Endothelial cell of hepatic sinusoid (primary cell): ENCODE results near the gene SMARCB1.

Experiments
- in situ Hi-C: cut with HindIII; loops from 2 replicates; pipeline ENCODE4 v1.10.0; 2017; ENCODE audit warnings: low sequenced_read_pairs

Gene SMARCB1

DNA sequence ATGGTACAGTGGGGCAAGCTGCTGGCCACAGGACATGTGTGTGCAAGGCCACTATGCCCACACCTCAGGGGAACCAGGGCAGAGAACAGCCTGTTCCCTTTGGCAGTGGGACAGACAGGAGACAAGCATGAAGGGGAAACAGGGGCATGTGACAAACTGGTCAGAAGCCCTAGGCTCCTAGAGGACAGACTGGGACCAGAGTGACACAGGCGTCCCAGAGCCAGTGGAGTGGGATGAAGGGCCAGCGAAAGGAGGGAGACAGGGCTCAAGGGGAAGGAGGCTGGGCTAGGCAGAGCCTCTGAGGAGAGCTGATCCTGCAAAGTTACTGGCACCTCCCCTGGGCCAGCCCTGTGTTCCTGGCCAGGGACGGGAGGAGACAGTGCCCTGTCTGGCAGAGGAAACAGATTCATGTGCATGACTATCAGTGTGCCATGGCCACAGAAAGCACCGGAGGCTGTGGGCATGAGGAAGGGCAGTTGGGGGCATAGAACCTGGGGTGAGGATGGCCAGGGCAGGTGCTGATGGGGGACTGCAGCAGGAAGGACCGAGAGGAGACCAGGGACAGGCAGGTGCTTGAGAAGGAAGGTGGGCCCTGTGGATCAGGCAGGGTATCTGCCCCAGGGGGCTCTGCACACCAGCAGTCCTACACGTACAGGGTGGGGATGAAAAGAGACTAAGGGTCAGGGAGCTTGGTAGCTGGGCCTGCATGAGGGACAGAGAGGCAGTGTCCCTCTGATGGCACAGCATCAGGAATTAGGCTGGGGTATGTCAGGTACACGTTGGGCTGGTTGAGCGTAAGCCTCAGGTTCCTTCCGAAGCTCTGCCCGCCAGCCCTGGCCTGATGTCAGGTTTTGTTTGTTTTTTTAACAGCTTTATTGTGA, 42.3 kb downstream of the SMARCB1 start:
- in situ Hi-C loops, result no loop called here

DNA sequence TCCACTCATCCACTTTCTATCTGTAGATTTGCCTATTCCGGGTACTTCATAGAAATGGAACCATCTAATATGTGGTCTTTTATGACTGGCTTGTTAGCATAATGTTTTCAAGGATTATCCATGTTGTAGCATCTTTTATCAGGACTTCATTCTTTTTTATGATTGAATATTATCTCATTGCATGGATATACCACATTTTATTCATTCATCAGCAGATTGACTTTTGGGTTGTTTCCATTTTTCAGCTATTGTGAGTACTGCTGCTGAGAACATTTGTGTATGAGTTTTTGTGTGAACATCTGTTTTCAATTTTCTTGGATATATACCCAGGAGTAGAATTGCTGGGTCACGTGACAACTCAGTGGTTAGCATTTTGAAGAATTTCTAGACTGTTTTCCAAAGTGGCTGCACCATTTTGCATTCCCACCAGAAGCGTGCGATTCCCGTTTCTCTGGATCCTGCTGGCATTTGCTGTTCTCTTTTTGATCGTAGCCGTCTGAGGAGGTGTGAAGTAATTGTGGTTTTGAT, 43.1 kb downstream of the SMARCB1 start:
- in situ Hi-C loops, result no loop called here

DNA sequence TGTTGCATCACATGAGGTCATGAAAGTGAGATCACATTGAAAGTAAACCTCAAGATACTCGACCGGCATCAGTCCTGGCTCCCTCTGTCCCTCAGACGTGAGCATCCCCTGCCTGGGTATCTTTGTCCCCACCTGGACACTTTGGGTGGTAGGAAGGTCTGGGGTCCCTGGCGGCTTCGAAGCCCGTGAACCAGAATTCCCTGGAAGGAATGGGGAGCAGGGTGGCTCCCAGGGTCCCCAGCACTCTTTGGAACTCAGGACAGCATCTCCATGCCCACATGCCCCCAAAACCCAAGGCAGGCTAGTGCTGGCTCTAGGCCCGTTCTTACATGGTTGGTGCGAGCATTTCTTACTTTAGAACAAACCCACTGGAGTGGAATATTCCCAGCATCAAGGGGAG, 44.5 kb downstream of the SMARCB1 start:
- in situ Hi-C loops, result no loop called here

DNA sequence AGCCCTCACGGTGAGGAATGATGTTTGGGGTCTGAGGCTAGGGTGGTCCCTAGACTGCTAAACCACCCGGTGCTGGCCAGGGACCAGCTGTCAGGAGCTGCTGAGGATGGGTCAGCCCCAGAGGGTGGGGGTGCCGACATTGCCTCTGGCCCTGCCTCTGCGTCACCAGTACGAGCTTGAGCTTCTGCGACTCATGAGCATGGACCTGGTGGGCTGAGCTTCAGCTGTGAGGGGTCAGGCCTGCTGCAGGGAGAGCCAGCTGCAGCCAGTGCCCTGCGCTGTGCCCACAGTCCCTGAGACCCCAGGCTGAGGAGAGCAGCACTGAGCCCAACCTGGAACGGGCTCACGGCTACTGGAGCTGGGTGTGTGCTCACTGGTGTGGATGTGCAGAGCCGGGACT, 45.0 kb downstream of the SMARCB1 start:
- in situ Hi-C loops, result no loop called here

DNA sequence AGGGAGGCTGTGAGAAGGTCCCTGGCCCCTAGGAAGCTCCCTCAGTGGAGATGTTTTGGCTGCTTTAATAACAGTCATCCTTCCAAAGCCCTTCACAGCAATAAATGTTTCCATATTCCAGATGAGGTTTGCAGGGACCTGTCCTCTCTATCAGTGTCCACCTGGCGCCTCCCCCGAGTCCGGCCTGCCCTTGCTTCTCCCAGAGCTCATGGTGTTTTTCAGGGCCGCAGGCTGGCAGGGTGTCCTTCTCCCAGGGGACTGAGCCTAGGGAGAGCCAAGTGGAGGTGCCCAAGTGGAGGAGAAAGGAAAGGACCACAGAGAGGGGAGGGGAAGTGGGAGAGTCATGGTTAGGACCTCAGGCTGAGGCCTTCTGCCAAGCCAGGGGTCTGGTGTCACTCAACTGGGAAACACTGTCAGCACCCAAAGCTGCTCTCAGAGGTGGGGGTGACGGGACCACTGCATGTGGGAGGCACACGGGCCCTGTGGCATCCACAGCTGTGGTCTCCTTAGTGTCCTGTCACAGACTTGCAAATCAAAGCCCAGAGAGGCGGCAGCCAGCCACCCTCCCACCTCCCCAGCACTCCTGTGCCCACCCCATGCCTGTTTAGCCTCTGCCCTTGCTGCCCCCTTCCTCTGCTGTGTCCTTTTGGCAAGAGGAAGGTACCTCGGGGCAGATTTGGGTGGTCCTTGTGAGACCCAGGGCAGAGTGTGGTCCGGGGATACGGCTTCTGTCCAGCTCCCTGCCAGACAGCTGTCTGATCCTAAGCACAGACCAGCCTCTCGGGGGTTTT, 45.7 kb downstream of the SMARCB1 start:
- in situ Hi-C loops, result no loop called here

DNA sequence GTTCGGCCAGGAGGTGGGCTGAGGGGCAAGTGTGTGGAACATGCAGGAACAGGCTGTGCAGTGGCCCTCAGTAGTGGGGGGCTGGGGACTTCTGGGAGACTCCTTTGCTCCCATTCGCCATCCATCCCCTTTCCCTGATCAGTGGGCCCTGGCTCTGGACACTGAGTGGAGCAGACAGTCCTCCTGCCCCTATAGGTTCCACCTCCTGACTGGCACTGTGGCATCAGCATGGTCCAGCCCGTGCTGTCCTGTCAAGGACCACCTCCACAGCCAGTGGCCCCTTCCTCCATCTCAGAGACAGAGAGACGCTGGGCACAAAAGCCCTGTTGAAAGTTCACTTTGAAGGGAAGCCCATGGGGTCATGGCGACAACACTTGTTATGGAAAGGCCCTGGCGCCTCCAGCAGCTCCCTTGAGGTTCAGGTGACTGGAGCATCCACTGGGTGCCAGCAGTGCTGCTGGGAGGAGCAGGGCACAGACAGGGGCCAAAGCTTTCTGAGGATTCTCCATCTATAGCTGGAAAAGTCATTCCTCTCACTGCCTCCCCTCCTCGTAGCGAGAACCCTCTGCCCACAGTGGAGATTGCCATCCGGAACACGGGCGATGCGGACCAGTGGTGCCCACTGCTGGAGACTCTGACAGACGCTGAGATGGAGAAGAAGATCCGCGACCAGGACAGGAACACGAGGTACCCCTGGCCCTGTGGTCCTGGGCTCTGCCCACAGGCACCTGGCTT, 46.4 kb downstream of the SMARCB1 start:
- in situ Hi-C loops, result no loop called here

DNA sequence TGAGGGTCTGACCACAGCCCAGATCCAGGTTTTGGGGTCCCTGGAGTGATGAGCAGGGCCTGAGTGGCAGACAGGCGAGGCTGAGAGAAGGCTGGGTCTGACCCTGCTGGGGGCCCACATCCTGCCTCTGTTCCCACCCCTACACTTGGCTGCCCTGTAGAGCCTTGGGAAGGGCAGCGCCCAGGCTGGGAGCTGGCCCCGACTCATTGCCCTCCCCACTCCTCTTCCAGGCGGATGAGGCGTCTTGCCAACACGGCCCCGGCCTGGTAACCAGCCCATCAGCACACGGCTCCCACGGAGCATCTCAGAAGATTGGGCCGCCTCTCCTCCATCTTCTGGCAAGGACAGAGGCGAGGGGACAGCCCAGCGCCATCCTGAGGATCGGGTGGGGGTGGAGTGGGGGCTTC, 47.1 kb downstream of the SMARCB1 start:
- in situ Hi-C loops, result no loop called here

DNA sequence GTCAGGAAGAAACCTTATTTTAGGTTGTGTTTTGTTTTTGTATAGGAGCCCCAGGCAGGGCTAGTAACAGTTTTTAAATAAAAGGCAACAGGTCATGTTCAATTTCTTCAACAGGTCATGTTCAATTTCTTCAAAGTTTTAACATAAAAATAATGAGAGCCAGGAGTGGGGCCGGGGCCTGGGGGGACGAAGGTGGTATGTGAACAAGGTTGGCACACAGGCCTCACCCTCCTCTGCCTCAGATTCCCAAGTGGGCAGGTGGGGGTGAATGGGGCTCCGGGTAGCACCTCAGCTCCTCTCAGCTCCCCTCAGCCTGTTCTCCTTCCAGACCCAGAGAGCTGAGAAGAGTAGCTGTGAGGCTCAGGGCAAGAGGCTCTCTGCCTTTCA, 47.6 kb downstream of the SMARCB1 start:
- in situ Hi-C loops, result no loop called here

DNA sequence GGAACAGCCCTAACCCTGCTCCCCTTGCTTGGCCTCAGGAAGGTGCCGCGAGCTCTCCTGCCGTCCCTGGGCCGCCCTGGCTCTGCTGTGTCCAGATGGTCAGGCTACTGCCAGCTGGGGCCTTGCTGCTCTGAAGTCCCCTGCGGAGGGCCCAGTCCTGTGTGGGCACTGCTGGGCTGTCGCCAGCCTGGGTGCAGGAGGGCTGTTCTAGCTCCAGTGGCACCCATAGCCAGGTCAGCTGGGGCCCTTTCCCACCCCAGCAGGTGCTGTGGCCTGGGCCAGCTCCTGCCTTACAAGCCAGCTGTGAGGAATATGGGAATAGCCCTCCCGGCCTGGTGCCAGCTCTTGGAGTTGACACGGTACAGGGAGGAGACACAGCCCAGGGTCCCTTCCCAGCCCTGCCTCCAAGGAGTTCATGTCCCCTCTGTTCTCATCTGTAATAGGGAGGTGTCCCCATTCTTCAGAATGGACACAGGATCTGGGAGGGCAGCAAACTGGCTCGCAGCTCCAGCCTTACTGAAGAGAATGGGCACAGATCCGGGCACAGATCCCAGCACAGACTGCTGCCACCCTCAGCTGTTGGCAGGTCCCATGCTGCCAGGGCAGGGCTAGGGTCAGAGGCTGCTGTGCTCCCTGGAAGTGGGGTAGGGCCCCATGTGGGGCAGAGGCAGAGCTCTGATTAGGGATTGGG, 48.2 kb downstream of the SMARCB1 start:
- in situ Hi-C loops, result loop anchor here (5.0 kb wide), 1 partner anchor 73 kb away; the partner anchor contains the start of gene C22orf15

DNA sequence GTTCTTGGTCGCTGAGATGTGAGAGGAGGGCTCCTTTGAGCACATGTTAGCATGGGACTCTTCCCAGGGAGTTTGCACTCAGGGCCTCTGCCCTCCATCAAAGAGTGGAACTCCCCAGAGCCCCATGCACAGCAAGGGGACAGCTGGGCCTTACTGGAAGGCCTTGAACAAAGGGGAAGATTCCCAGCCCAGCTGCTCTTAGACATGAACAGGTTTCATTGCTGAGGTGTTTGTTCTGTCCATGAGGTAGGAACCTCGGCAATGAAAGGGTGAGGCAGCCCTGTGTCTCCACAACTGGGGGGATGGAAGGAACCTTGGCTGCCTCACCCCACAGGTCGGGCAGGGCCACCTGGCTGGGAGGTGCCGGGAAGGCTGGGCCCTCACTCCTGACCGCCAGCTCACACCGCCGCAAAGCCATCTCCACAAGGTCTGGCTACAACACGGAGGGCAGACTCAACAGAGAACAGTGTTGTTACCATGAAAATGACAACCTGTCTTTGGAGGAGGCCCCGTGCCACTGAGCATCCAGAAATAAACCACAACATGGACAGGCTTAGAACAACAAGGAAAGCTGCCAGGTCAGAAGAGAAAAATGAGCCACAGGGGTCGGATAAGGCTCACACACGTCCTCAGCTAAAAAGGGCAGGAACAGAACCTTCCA, 48.8 kb downstream of the SMARCB1 start:
- in situ Hi-C loops, result loop anchor here (5.0 kb wide), 1 partner anchor 73 kb away; the partner anchor contains the start of gene C22orf15

DNA sequence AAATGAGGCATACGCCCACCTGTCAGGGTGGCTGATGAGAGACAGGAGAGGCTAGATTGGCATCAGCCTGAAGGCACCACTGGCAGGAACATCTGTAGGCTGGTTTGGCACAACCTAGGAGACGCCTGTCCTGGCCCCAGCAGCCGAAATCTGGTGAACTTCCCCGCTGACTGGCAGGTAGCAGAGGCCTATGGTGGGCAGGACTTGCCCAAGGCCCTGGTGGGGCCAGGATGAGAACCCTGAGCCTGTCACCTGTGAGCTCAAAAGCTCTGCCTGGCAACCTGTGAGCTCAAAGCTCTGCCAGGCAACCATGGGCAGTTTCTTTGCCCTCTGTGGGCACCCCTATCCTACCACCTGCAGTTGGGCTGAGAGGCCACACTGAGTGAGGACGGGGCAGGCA, 49.5 kb downstream of the SMARCB1 start:
- in situ Hi-C loops, result loop anchor here (5.0 kb wide), 1 partner anchor 74 kb away; the partner anchor contains the start of gene C22orf15

DNA sequence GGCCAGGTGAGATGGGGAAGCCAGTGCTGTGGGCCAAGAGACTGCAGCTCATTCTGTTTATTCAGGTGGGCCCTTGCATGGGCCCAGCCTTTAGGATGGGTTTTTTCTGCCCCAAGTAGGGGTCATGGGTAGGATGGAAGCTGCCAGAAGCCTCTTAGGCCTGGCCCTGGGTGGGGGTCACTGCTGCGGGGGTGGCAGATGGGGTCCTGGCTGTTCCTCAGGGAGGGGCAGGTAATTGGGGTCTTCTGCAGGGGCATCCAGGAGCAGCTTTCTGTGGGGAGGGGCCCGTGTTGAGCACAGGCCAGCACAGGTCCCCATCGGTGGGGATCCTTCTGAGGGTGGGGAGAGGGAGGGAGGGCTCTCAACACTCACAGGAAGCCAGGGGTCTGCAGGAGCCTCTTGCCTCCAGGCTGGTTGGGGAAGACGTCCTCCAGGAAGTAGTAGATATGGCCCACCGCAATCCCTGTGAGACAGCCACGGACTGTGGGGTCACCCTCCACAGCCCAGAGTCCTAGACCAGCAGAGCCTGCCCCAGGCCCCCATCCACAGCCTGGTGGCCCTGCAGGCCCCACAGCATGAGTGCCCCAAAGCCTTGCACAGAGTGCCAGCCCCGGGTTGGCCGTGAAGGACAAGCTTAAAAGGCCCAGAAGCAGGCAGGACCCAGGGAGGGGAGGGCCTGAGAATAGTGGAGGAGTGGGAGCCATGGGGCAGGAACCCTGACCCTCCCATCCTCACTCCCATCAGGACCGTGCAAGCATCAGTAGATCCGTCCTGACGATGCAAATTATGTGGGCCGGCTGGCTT, 50.1 kb downstream of the SMARCB1 start:
- in situ Hi-C loops, result loop anchor here (5.0 kb wide), 1 partner anchor 75 kb away; the partner anchor contains the start of gene C22orf15

DNA sequence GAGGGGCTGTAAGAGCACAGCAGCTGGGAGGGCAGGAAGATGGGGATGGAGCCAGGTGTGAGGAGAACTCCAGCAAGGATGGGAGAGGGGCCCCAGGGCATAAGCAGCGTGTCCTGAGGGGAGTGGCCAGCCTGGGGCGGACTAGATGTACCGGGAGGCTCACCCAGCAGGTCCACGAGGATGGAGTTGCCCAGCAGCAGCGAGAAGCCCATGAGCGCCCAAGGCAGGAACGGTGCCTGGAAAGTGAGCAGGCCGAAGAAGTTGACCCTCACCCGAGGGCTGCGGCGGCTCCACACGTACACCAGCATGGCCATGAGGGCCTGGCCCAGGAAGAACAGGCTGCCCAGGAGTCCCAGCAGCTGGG, 50.7 kb downstream of the SMARCB1 start:
- in situ Hi-C loops, result loop anchor here (5.0 kb wide), 1 partner anchor 75 kb away; the partner anchor contains the start of gene C22orf15

DNA sequence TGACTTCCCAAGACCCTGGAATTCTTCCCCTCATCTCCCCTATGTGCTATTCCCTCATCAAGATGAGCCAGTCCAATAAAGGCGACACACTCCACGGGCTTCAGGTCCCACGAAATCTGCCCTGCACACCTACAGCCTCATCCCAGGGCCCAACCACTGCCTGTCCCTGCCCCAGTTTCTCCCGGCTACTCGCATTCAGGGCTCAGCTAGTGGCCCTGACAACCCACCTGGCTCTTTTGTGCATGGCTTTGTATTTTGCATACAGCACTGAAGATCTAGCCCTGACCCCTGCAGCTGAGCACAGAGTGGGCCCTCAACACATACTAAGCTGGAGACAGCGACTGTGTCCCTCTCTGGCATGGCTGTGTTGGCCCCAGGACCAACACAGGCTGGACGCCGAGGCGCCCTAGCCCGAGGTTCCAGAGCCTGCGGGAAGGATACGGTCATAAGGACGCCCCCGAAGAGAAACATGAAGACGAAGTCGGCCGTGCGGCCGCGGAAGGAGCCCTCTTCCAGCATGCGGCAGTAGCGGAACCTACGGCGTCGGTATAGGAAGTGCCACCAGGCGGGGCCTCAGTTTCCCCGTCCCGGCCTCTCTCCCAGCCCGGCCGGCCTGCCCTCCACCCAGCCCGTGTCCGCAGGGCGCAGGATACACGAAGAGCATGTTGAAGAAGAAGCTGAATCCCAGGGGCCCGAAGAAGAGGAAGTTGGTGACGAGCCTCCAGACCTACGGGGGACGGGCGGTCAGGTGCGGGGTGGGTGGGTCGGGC, 51.3 kb downstream of the SMARCB1 start:
- in situ Hi-C loops, result loop anchor here (5.0 kb wide), 1 partner anchor 76 kb away; the partner anchor contains the start of gene C22orf15

DNA sequence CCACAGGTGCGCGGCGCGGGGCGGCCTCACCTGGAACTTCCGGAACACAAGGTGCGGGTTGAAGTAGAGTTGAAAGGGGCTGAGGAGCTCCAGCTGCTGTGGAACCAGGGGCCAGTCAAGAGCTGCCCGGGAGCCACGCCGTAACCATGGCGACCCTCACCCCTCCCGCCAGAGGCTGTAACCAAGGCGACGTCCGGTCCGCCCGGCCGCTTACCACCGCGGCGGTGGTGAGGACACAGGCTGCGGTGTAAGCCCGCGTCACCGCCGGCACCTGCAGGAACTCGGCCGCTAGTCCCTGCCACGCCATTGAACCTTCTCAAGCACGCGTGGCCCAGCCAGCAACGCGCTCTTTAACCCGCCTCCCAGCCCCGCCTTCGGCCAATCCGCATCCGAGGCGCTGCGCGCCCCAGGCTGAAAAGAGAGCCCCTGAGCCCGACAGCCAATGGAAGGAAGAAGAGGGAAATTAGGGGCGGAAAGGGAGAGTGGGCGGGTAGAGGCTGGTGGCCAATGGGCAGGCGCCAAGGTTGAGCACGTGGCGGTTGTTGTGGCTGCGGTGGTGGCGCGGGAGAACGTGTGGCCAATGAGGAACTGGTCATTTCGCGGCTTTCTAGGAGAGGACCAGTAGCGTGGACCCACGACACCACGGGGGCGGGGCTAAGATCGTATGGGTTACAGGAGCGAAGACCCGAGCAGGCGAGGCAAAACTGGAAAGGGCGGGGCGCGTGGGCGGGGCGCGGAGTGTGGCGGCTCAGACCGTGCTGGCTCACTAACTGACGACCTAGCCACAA, 52.1 kb downstream of the SMARCB1 start, which contains the start of gene DERL3:
TSS of gene DERL3 (minus strand) at position 326 of the 788 bp plus-strand sequence. CDS start at position 307, 19 bp downstream.
- in situ Hi-C loops, result loop anchor here (5.0 kb wide), 1 partner anchor 77 kb away; the partner anchor contains the start of gene C22orf15

DNA sequence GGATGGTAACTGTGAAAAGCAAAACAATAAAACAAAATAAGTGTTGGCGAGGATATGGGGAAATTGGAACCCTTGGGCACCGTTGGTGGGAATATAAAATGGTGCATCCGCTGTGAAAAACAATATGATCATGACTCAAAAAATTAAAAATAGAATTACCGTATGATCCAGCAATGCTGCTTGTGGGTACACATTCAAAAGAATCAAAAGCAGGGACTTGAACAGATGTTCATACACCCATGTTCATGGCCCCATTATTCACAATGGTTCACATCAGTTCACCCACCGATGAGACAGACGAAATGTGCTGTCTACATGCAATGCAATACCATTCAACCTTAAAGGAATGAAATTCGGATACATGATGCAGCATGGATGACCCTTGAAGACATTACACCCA, 53.3 kb downstream of the SMARCB1 start:
- in situ Hi-C loops, result no loop called here

DNA sequence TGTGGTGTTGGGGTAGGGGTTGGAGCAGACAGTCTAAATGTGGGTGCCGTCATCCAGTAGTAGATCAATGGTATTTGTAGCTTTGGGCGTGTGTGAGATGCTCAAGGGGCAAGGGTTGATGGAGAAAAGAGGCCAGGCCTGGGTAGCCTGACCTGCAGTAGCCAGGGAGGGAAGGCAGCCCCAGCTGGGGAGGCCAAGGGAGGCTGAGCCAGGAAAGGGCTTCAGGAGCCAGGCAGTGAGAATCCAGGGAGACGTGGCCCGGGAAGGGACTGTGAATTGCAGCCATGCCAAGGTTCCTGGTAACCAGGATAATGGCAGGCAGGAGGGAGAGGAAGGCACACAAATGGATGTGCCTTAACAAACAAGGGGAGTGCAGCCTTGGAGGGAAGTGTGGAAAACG, 54.5 kb downstream of the SMARCB1 start:
- in situ Hi-C loops, result no loop called here
